HEK293T (cell line): ENCODE data around the gene PPP1R3G.
A peak's percentile ranks its signal among the peaks of the same experiment; 100 is the strongest.

ENCODE experiments used
- CTCF ChIA-PET: fragments of 350-600 bp; formaldehyde crosslinking; extraction: SDS; loops from one replicate; lab custom pipeline; 2021; ENCODE audit warnings: antibody characterized with exemption, inconsistent platforms; lab: Yijun Ruan, JAX
- POLR2A ChIA-PET: fragments of 350-600 bp; formaldehyde crosslinking; extraction: SDS; loops from one replicate; lab custom pipeline; 2020; ENCODE audit warnings: antibody characterized with exemption, inconsistent platforms; lab: Yijun Ruan, JAX
- DNase-seq: peaks from one replicate; pipeline ENCODE4 v3.0.0; 2012; ENCODE audit warnings: mixed read lengths; ENCODE audit errors: extremely low spot score
- ARNT ChIP-seq: fragments of 450-650 bp; IDR thresholded peaks from 2 replicates; pipeline ENCODE4 v1.6.1; 2017; ENCODE audit warnings: mild to moderate bottlenecking
- BHLHE40 ChIP-seq: fragments of 450-650 bp; IDR thresholded peaks from 2 replicates; pipeline ENCODE4 v1.6.1; 2016; ENCODE audit warnings: mild to moderate bottlenecking, moderate library complexity, borderline replicate concordance
- CTBP1 ChIP-seq: fragments of 450-650 bp; IDR thresholded peaks from 2 replicates; pipeline ENCODE4 v1.6.1; 2016; ENCODE audit warnings: borderline replicate concordance
- ELF4 ChIP-seq: fragments of 450-650 bp; IDR thresholded peaks from 2 replicates; pipeline ENCODE4 v1.6.1; 2017; ENCODE audit warnings: antibody characterized with exemption
- FOXA1 ChIP-seq: fragments of 450-650 bp; IDR thresholded peaks from 2 replicates; pipeline ENCODE4 v1.6.1; 2016; ENCODE audit warnings: mild to moderate bottlenecking
- FOXK2 ChIP-seq: fragments of 450-650 bp; IDR thresholded peaks from 2 replicates; pipeline ENCODE4 v1.6.1; 2016; ENCODE audit warnings: mild to moderate bottlenecking
- FOXM1 ChIP-seq: fragments of 450-650 bp; IDR thresholded peaks from 2 replicates; pipeline ENCODE4 v1.6.1; 2017; ENCODE audit warnings: mild to moderate bottlenecking, borderline replicate concordance
- HDGF ChIP-seq: fragments of 450-650 bp; IDR thresholded peaks from 2 replicates; pipeline ENCODE4 v1.6.1; 2017; ENCODE audit warnings: antibody characterized with exemption, borderline replicate concordance
- L3MBTL2 ChIP-seq: fragments of 450-650 bp; conservative IDR thresholded peaks from 2 replicates; pipeline ENCODE4 v1.6.1; 2016; ENCODE audit warnings: mild to moderate bottlenecking
- LEF1 ChIP-seq: fragments of 450-650 bp; IDR thresholded peaks from 2 replicates; pipeline ENCODE4 v1.6.1; 2017; ENCODE audit warnings: mild to moderate bottlenecking, borderline replicate concordance
- NFRKB ChIP-seq: fragments of 450-650 bp; IDR thresholded peaks from 2 replicates; pipeline ENCODE4 v1.6.1; 2016; ENCODE audit warnings: mild to moderate bottlenecking, moderate library complexity
- SP1 ChIP-seq: fragments of 450-650 bp; IDR thresholded peaks from 2 replicates; pipeline ENCODE4 v1.6.1; 2017
- SUZ12 ChIP-seq: fragments of 450-650 bp; IDR thresholded peaks from 2 replicates; pipeline ENCODE4 v1.6.1; 2016; ENCODE audit warnings: mild to moderate bottlenecking
- TARDBP ChIP-seq: fragments of 450-650 bp; IDR thresholded peaks from 2 replicates; pipeline ENCODE4 v1.6.1; 2016
- ZNF384 ChIP-seq: fragments of 450-650 bp; IDR thresholded peaks from 2 replicates; pipeline ENCODE4 v1.6.1; 2016
- TF ChIP-seq, protein P1 (sequence below): fragments of 450-650 bp; IDR thresholded peaks from 2 replicates; pipeline ENCODE4 v1.6.1; 2016

The PPP1R3G gene

DNA sequence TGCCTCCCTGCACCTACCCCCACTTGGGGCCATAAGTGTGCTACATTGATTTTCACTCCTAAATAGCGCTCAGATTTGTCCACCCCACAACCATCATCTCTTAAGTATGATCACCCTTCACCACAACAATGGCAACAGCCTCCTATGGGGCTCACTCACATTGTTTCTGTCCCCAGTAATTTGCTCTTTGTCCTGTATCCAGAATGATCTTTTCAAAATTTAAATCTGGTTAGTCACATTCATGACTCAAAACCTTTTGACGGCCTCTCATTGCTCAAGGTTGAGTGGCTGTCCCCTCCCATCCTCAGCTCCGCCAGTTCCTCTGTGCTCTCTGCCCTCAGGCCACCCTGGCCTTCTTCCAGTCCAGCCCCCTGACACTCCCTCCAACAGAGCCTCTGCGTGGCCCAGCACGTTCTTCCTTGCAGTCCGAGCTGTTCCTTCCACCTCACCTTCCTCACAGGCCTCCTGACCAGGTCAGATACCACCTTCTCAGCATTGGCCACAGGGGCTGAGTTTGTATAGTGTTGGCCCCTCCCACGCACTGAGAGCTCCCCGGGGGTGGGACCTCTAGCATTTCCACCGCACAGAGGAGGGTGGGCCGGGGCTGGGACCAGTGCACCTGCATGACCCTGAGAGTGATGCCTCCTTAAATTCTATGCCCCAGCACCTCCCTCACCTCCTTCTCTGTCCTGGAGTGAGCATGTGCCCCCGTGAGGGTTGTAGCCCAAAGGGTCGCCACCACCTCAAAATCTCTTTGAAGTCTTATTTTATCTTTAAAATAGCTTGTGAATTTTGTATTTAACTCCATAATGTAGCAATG lies 2.4 kb upstream of the PPP1R3G start:
- TF ChIP-seq, protein P1, sequence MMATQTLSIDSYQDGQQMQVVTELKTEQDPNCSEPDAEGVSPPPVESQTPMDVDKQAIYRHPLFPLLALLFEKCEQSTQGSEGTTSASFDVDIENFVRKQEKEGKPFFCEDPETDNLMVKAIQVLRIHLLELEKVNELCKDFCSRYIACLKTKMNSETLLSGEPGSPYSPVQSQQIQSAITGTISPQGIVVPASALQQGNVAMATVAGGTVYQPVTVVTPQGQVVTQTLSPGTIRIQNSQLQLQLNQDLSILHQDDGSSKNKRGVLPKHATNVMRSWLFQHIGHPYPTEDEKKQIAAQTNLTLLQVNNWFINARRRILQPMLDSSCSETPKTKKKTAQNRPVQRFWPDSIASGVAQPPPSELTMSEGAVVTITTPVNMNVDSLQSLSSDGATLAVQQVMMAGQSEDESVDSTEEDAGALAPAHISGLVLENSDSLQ = no peak
- TF ChIP-seq FOXK2 = no peak
- TF ChIP-seq ARNT = no peak
- TF ChIP-seq FOXM1 = no peak
- no peak for TF ChIP-seq ELF4
- TF ChIP-seq L3MBTL2 = no peak
- TF ChIP-seq SP1 = no peak
- no peak for TF ChIP-seq CTBP1
- TF ChIP-seq LEF1 = no peak
- TF ChIP-seq NFRKB = no peak
- no peak for TF ChIP-seq BHLHE40
- TF ChIP-seq SUZ12 = no peak
- no peak for TF ChIP-seq TARDBP
- no peak for TF ChIP-seq HDGF
- TF ChIP-seq FOXA1 = no peak
- no peak for TF ChIP-seq ZNF384
- ChIA-PET CTCF (no interaction called here), POLR2A (no interaction called here)
- DNase-seq = no peak

DNA sequence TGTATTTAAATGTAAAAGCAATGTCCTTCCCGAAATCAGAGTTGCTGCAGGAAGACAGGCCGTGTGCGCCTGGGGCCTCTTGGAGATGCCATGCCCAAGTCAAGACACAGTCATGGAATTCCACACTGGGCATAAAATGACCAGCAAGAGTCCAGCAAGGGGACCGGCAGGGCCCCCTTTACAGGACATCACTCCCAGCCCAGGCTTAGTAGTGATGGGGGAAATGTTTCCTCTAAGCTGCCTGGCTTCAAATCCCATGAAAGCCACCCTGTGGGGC lies 1.9 kb upstream of the PPP1R3G start:
- ChIA-PET POLR2A (no interaction called here), CTCF (no interaction called here)
- TF ChIP-seq, protein P1 = no peak
- TF ChIP-seq SP1 = no peak
- TF ChIP-seq ZNF384 = no peak
- no peak for TF ChIP-seq LEF1
- TF ChIP-seq ELF4 = no peak
- TF ChIP-seq SUZ12 = no peak
- TF ChIP-seq BHLHE40 = no peak
- TF ChIP-seq NFRKB = no peak
- no peak for TF ChIP-seq FOXA1
- no peak for TF ChIP-seq CTBP1
- DNase-seq = no peak

DNA sequence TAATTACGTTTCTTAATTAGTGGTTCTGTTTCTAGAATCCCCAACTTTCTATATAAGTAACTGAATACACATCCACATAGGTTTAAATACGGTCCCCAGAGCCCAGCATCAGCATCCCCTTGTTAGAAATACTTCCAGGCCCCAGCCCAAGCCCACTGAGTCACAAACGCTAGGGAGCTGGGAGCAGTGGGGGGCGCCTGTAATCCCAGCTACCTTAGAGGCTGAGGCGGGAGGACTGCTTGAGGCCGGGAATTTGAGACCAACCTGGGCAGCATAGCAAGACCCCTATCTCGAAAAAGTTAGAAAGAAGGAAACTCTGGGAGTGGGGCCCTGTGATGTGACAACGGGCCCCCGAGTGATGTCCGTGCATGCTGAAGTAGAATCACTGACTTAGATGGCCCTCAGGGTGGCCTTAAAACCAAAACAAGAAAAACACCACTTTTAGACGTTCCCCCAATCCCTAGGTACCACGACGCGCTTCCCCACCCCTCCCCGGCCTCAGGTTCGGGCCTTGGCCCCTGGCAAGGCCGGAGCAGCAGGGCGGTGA lies 1.3 kb upstream of the PPP1R3G start:
- CTCF ChIA-PET = no interaction called here
- TF ChIP-seq HDGF (no peak), FOXK2 (no peak), ARNT (no peak), NFRKB (no peak), ZNF384 (no peak), SUZ12 (no peak), FOXM1 (no peak), L3MBTL2 (no peak), CTBP1 (no peak), BHLHE40 (no peak), LEF1 (no peak), ELF4 (no peak), FOXA1 (no peak), SP1 (no peak), TARDBP (no peak)
- TF ChIP-seq, protein P1 = no peak
- no peak for DNase-seq
- POLR2A ChIA-PET = no interaction called here

DNA sequence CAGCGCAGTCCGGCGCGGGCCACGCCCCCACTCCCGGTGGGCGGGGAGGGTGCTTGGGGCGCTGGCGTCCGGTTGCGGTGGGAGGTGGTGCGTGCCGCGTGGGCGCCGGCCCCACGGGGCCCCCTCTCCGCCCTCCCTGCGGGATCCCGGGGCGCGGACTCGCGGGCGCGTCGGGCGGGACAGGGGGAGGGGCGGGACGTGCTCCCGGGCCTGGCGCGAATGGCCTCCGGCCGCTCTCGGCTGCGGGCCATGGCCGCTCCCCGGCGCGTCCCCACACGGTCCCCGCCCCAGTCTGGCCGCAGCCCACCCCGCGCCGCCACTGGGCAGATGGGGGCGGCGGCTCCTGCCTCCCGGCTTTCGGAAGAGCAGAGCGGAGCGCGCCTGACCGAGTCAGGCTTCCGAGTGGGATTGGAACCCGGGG lies 771 bp upstream of the PPP1R3G start:
- TF ChIP-seq LEF1 (0 out of 2 replicates have a peak, but pooled peaks have one; percentile 14), NFRKB (no peak), ARNT (peak; percentile 76; the same call in 1 of the 2 replicates)
- CTCF ChIA-PET = no interaction called here
- DNase-seq = peak; percentile 42

DNA sequence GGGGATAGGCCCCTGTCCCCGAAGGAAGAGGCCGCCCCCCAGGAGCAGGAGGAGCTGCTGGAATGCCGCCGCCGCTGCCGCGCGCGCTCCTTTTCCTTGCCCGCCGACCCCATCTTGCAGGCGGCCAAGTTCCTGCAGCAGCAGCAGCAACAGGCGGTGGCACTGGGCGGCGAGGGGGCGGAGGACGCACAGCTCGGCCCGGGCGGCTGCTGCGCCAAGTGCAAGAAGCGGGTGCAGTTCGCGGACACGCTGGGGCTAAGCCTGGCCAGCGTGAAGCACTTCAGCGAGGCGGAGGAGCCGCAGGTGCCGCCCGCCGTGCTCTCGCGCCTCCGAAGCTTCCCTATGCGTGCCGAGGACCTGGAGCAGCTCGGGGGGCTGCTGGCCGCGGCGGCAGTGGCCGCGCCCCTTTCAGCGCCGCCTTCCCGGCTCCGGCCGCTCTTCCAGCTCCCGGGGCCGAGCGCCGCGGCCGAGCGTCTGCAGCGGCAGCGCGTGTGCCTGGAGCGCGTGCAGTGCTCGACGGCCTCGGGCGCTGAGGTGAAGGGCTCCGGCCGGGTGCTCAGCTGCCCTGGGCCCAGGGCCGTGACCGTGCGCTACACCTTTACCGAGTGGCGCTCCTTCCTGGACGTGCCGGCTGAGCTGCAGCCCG lies 630 bp downstream of the PPP1R3G start:
- peak; percentile 46 for DNase-seq
- CTCF ChIA-PET = no interaction called here

More for the DNA sequence above, 771 bp upstream of the PPP1R3G start:
- POLR2A ChIA-PET = no interaction called here

More for the DNA sequence above, 630 bp downstream of the PPP1R3G start:
- POLR2A ChIA-PET = interaction anchor here (1.2 to 1.3 kb wide), 2 partner anchors 10 to 46 kb away, joined by 3 to 4 read pairs; no protein-coding TSS in a partner anchor
- TF ChIP-seq NFRKB (no peak), TARDBP (no peak), L3MBTL2 (peak; percentile 68)
